ENCODE data around the gene LZIC.

LZIC gene

GRCh38 chr1:9910076-9910422, 33.1 kb downstream of the LZIC start, which contains the start of gene CTNNBIP1:
Gene CTNNBIP1 (minus strand): TSS chr1:9910269. CDS start chr1:9872064, 38,205 bp downstream.
- peak; percentile 94 to 97 for DNase-seq

- peak; percentile 6 to 23 for DNase-seq
These were observed 33.8 kb downstream of the LZIC start for GRCh38 chr1:9909234-9910046.

GRCh38 chr1:9908871-9909233, 34.3 kb downstream of the LZIC start:
- DNase-seq = no peak

- no peak for DNase-seq
These were observed 35.8 kb downstream of the LZIC start for GRCh38 chr1:9907441-9907840.

GRCh38 chr1:9906466-9906865, 36.7 kb downstream of the LZIC start:
- DNase-seq = no peak

GRCh38 chr1:9905010-9905409, 38.2 kb downstream of the LZIC start:
- DNase-seq = no peak

- DNase-seq = no peak
These were observed 38.6 kb downstream of the LZIC start for GRCh38 chr1:9904596-9904995.

- no peak for DNase-seq
These were observed 39.2 kb downstream of the LZIC start for GRCh38 chr1:9903801-9904527.

GRCh38 chr1:9902060-9902452, 41.1 kb downstream of the LZIC start:
- no peak for DNase-seq

GRCh38 chr1:9901148-9902059, 41.8 kb downstream of the LZIC start:
- DNase-seq = no peak

- peak; percentile 88 to 93 for DNase-seq
These were observed 42.8 kb downstream of the LZIC start for GRCh38 chr1:9900142-9901043.

- DNase-seq = no peak
These were observed 49.1 kb downstream of the LZIC start for GRCh38 chr1:9894115-9894514.

GRCh38 chr1:9892563-9893528, 50.3 kb downstream of the LZIC start:
- DNase-seq = peak; percentile 91

- no peak for DNase-seq
These were observed 52.0 kb downstream of the LZIC start for GRCh38 chr1:9891207-9891606.

- peak; percentile 50 for DNase-seq
These were observed 52.9 kb downstream of the LZIC start for GRCh38 chr1:9890224-9890731.

GRCh38 chr1:9889411-9889810, 53.8 kb downstream of the LZIC start:
- DNase-seq = peak in 1 of 2 experiments; percentile 10

- DNase-seq = no peak
These were observed 54.3 kb downstream of the LZIC start for GRCh38 chr1:9888886-9889285.

- DNase-seq = no peak
These were observed 56.1 kb downstream of the LZIC start for GRCh38 chr1:9887070-9887469.

GRCh38 chr1:9886092-9886742, 57.0 kb downstream of the LZIC start:
- DNase-seq = no peak

GRCh38 chr1:9884805-9885204, 58.4 kb downstream of the LZIC start:
- no peak for DNase-seq
